H1 (cell line): ENCODE measurements around the gene RBL1. TPM values are rescaled to one million over a fixed set of nuclear protein-coding genes. Genes with fewer than 3 reads are reported as not detected.
"Not testable (repeated sequence)": the region's sequence is repeated elsewhere in the genome, so short reads cannot be mapped to it uniquely, and the experiment has no call there.

Experiments used
- CTCF ChIA-PET: fragments of 300-600 bp; sonication (Branson Sonifier 250); formaldehyde crosslinking; loops from one replicate; lab custom pipeline; 2021; ENCODE audit not compliant: partially characterized antibody; lab: Charles Lee
- POLR2A ChIA-PET: fragments of 300-600 bp; sonication (Branson Sonifier 250); formaldehyde crosslinking; loops from one replicate; lab custom pipeline; 2021; ENCODE audit warnings: inconsistent platforms; ENCODE audit not compliant: partially characterized antibody; lab: Charles Lee
- DNase-seq, 2 experiments: peaks; one replicate each; pipeline versions ENCODE4 v3.0.0 to v3.0.0-alpha.2; 2010 to 2022; ENCODE audit warnings: low spot score in 2 of 2, low read depth in 1 of 2, mixed read lengths in 1 of 2
- FAIRE-seq: peaks from 2 replicates; lab custom pipeline; 2011; peaks lifted over from hg19 to GRCh38; lab: Jason Lieb, UNC
- H2AFZ ChIP-seq: 2 replicates; pipeline ENCODE4 v1.8.1; 2012; ENCODE audit warnings: low read length, inconsistent platforms
- H2AK5ac ChIP-seq: 2 replicates; pipeline ENCODE4 v1.6.1; 2013; ENCODE audit warnings: low read depth, low read length
- H2BK120ac ChIP-seq: replicated peaks from 2 replicates; pipeline ENCODE3; 2013; ENCODE audit warnings: low read depth, low read length, inconsistent platforms
- H2BK12ac ChIP-seq: 2 replicates; pipeline ENCODE4 v1.6.1; 2013; ENCODE audit warnings: low read depth, low read length
- H2BK15ac ChIP-seq: 2 replicates; pipeline ENCODE4 v1.6.1; 2013; ENCODE audit warnings: low read length
- H2BK20ac ChIP-seq: 2 replicates; pipeline ENCODE4 v1.6.1; 2013; ENCODE audit warnings: low read length
- H2BK5ac ChIP-seq: 2 replicates; pipeline ENCODE4 v1.6.1; 2013; ENCODE audit warnings: low read depth, low read length
- H3K14ac ChIP-seq: 2 replicates; pipeline ENCODE4 v1.6.1; 2013; ENCODE audit warnings: inconsistent platforms; ENCODE audit not compliant: insufficient read length
- H3K18ac ChIP-seq: 2 replicates; pipeline ENCODE4 v1.6.1; 2013; ENCODE audit warnings: low read length; ENCODE audit errors: extremely low read depth
- H3K23ac ChIP-seq: 2 replicates; pipeline ENCODE4 v1.6.1; 2013; ENCODE audit warnings: inconsistent platforms; ENCODE audit not compliant: insufficient read length
- H3K23me2 ChIP-seq: 2 replicates; pipeline ENCODE4 v1.6.1; 2013; ENCODE audit warnings: low read depth, low read length
- H3K27ac ChIP-seq: 2 replicates; pipeline ENCODE4 v1.6.1; 2011; ENCODE audit warnings: low read depth, low read length, inconsistent platforms
- H3K27me3 ChIP-seq, 4 experiments: replicated peaks in 1 of 4; 1 replicate in 1 of 4; 2 replicates in 3 of 4; pipeline versions ENCODE4 v1.6.1 to v1.8.1; 2011 to 2013; ENCODE audit warnings: low read length in 3 of 4, mild to moderate bottlenecking in 3 of 4, inconsistent platforms in 2 of 4, mixed read lengths in 2 of 4, moderate library complexity in 1 of 4; ENCODE audit not compliant: control insufficient read depth in 3 of 4, insufficient read depth in 3 of 4; ENCODE audit errors: extremely low read depth in 1 of 4
- H3K36me3 ChIP-seq, 4 experiments: 2 replicates each; pipeline versions ENCODE4 v1.6.1 to v1.8.1; 2011 to 2013; ENCODE audit warnings: mild to moderate bottlenecking in 4 of 4, low read length in 3 of 4, moderate library complexity in 2 of 4, control low read depth in 1 of 4, inconsistent platforms in 1 of 4; ENCODE audit not compliant: insufficient read depth in 4 of 4, control insufficient read depth in 2 of 4
- H3K4ac ChIP-seq: replicated peaks from 2 replicates; pipeline ENCODE3; 2013; ENCODE audit warnings: low read length, low read depth, mixed read lengths, inconsistent platforms; ENCODE audit not compliant: insufficient read length
- H3K4me1 ChIP-seq, 4 experiments: replicated peaks in 1 of 4; 1 replicate in 1 of 4; 2 replicates in 3 of 4; pipeline versions ENCODE4 v1.6.1 to v1.8.1; 2011 to 2013; ENCODE audit warnings: low read length in 3 of 4, inconsistent platforms in 2 of 4, mixed read lengths in 1 of 4; ENCODE audit not compliant: insufficient read depth in 4 of 4, control insufficient read depth in 3 of 4
- H3K4me2 ChIP-seq, 2 experiments: 2 replicates each; pipeline versions ENCODE4 v1.6.1 to v1.8.1; 2011 to 2013; ENCODE audit warnings: low read depth in 2 of 2, low read length in 2 of 2, control low read depth in 1 of 2, inconsistent platforms in 1 of 2, mild to moderate bottlenecking in 1 of 2; ENCODE audit not compliant: insufficient read depth in 1 of 2
- H3K4me3 ChIP-seq, 4 experiments: fragments of 200-600, 300-600 bp in 1 of 4; sonication (generic), shearing (Covaris generic), sonication (Bioruptor Twin) in 1 of 4; 2 replicates each; pipeline versions ENCODE4 v1.5.1 to v1.8.1; 2011 to 2016; ENCODE audit warnings: low read length in 4 of 4, low read depth in 3 of 4, control low read depth in 2 of 4, inconsistent platforms in 2 of 4, mild to moderate bottlenecking in 2 of 4, mixed read lengths in 1 of 4, moderate library complexity in 1 of 4; ENCODE audit not compliant: insufficient read depth in 2 of 4; ENCODE audit errors: extremely low read depth in 1 of 4
- H3K56ac ChIP-seq: replicated peaks from 2 replicates; pipeline ENCODE3; 2013; ENCODE audit warnings: low read depth, mild to moderate bottlenecking, mixed read lengths, low read length, inconsistent platforms; ENCODE audit not compliant: insufficient read length
- H3K79me1 ChIP-seq: 2 replicates; pipeline ENCODE4 v1.6.1; 2013; ENCODE audit warnings: low read depth, low read length, control low read depth
- H3K79me2 ChIP-seq, 2 experiments: 2 replicates each; pipeline versions ENCODE4 v1.6.1 to v1.8.1; 2012 to 2013; ENCODE audit warnings: low read length in 2 of 2, mild to moderate bottlenecking in 2 of 2, inconsistent platforms in 1 of 2; ENCODE audit not compliant: insufficient read depth in 2 of 2, control insufficient read depth in 1 of 2
- H3K9ac ChIP-seq, 4 experiments: replicated peaks in 1 of 4; 1 replicate in 1 of 4; 2 replicates in 3 of 4; pipeline versions ENCODE4 v1.6.1 to v1.8.1; 2011 to 2013; ENCODE audit warnings: low read depth in 3 of 4, low read length in 3 of 4, control low read depth in 2 of 4, mild to moderate bottlenecking in 2 of 4, moderate library complexity in 2 of 4, inconsistent platforms in 1 of 4; ENCODE audit errors: extremely low read depth in 1 of 4
- H3K9me3 ChIP-seq, 2 experiments: 2 replicates each; pipeline versions ENCODE4 v1.6.1 to v1.8.1; 2012 to 2013; ENCODE audit warnings: mild to moderate bottlenecking in 2 of 2, moderate library complexity in 2 of 2, control low read depth in 1 of 2, inconsistent platforms in 1 of 2, low read depth in 1 of 2, low read length in 1 of 2, mixed read lengths in 1 of 2; ENCODE audit not compliant: insufficient read depth in 2 of 2
- H4K20me1 ChIP-seq, 2 experiments: replicated peaks in 1 of 2; 2 replicates each; pipeline versions ENCODE3 to v1.8.1; 2011 to 2013; ENCODE audit warnings: inconsistent platforms in 2 of 2, low read length in 2 of 2, mild to moderate bottlenecking in 1 of 2; ENCODE audit not compliant: insufficient read depth in 2 of 2, control insufficient read depth in 1 of 2
- H4K5ac ChIP-seq: 2 replicates; pipeline ENCODE4 v1.6.1; 2013; ENCODE audit warnings: low read length, low read depth, mixed read lengths, inconsistent platforms; ENCODE audit not compliant: insufficient read length
- H4K8ac ChIP-seq: 2 replicates; pipeline ENCODE4 v1.8.0; 2013; ENCODE audit warnings: mild to moderate bottlenecking, moderate library complexity, low read length, inconsistent platforms; ENCODE audit not compliant: insufficient read depth; ENCODE audit errors: extremely low read depth
- H4K91ac ChIP-seq: replicated peaks from 2 replicates; pipeline ENCODE3; 2013; ENCODE audit warnings: low read length, mixed read lengths, inconsistent platforms; ENCODE audit not compliant: insufficient read length
- WGBS, 2 experiments: shearing (Covaris generic) in 1 of 2; methylation state at CpG; one replicate each; pipeline versions ENCODE4 v1.1.6 to v1.1.7; 2013 to 2015; ENCODE audit warnings: low lambda C conversion rate in 2 of 2, mixed read lengths in 2 of 2, inconsistent platforms in 1 of 2, low coverage in 1 of 2, missing lambda C conversion rate in 1 of 2; ENCODE audit not compliant: insufficient replicate concordance in 2 of 2, insufficient coverage in 1 of 2, insufficient read length in 1 of 2; ENCODE audit errors: extremely low coverage in 1 of 2, missing lambda C conversion rate in 1 of 2; 5-methylcytosine and 5-hydroxymethylcytosine counted together
- polyA plus RNA-seq, 7 experiments: library from polyadenylated mRNA; depleted of rRNA in 3 of 7; stranded (reverse) in 5 of 7; unstranded in 2 of 7; fragments of >200 nt in 5 of 7; fragments of 200-250 nt in 2 of 7; gene quantifications; 1 replicate in 5 of 7; 2 replicates in 1 of 7; 4 replicates in 1 of 7; pipeline versions ENCODE4 v1.2.1 to v1.2.3, GENCODE V29; 2011 to 2013; ENCODE audit warnings: missing spikeins in 2 of 7, mixed read lengths in 2 of 7
- total RNA-seq: library from RNA; stranded (reverse); fragmentation: NEBNext Ultra II Directional; extraction: Animal tissue kit (Norgen Biotek cat#: 25700); gene quantifications from 2 replicates; pipeline ENCODE4 v1.2.1, GENCODE V29; 2021

RBL1 gene
- total and polyA plus RNA-seq, 2 of the 8 experiments (the other 6 are each of a cell fraction or from before 2014, with no cell fraction given): 3.2 to 12.3 TPM

DNA sequence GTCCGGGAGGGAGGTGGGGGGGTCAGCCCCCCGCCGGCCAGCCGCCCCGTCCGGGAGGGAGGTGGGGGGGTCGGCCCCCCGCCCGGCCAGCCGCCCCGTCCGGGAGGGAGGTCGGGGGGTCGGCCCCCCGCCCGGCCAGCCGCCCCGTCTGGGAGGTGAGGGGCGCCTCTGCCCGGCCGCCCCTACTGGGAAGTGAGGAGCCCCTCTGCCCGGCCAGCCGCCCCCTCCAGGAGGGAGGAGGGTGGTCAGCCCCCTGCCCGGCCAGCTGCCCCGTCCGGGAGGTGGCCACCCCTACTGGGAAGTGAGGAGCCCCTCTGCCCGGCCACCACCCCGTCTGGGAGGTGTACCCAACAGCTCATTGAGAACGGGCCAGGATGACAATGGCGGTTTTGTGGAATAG is 30.5 kb upstream of the RBL1 start:
- H2BK5ac ChIP-seq, H3K9ac ChIP-seq, H4K20me1 ChIP-seq, H4K8ac ChIP-seq, H3K23me2 ChIP-seq, H3K4ac ChIP-seq, DNase-seq, H4K91ac ChIP-seq, H3K27me3 ChIP-seq, POLR2A ChIA-PET, H2BK15ac ChIP-seq, H2BK20ac ChIP-seq, H3K14ac ChIP-seq, H2AK5ac ChIP-seq, H3K4me2 ChIP-seq, H3K4me1 ChIP-seq, H3K23ac ChIP-seq, H3K56ac ChIP-seq, H3K27ac ChIP-seq, FAIRE-seq, CTCF ChIA-PET, H3K36me3 ChIP-seq, H2AFZ ChIP-seq, H3K79me2 ChIP-seq, H3K4me3 ChIP-seq, H2BK12ac ChIP-seq, H4K5ac ChIP-seq, H3K18ac ChIP-seq, H2BK120ac ChIP-seq, H3K79me1 ChIP-seq: not testable (repeated sequence)
- no CpG with 5 or more reads among the region's 30 CpGs for WGBS, 2 experiments
- peaks cover 2 to 11% of the 10 kb centered on the region in 2 experiments; a peak in 2 of 4 replicates for H3K9me3 ChIP-seq
